GM19397 (cell line): ENCODE results near the gene PIGR.

Experiments used
- ATAC-seq: cut with Tn5 transposase; IDR thresholded peaks from one replicate; pipeline ENCODE4 v1.9.1; 2021; ENCODE audit warnings: mild to moderate bottlenecking, moderate library complexity; ENCODE audit not compliant: unreplicated experiment

The PIGR gene

GRCh38 chr1:206960676-206961386, 14.6 kb upstream of the PIGR start:
- no peak for ATAC-seq

DNA sequence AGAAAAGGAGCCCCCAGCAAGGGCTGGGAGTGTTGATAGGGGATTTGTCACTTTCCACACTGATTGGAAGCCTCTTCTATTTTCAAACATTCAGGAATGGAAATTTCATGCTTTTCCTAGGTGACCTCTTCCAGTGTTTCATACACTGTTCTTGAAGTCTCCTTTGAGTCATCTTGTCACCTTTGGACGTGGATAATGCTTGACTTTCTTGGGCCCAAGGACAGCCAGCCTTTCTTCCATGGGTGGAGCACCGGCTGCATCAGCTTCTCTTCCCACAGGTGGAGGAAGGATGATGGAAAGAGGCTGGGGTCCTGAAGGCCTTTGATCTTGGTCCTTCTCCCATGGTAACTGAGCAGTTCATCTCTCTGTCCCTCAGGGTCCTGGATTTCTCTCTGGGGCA, 11.9 kb upstream of the PIGR start:
- ATAC-seq: no peak

DNA sequence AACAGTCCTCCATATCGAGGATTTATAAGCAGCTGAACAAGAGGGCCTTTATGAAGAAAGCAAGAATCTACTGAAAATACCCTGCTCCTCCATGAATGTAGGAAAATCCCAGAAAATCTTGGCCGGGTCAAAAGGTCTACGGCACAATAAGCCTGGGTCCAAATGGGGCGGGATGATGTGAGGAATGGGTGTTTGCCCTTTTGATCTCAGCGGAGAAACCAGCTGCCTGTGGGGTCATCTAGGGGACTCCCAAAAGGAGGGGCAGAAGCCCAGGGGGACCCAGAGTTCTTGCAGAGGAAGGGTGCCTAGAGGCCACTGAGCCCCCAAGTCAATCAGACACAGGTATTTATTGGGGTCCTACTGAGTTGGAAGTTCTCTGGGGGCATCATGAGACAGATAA, 11.4 kb upstream of the PIGR start:
- ATAC-seq: no peak

GRCh38 chr1:206955476-206956451, 9.5 kb upstream of the PIGR start:
- ATAC-seq: no peak

- no peak for ATAC-seq
Observed at GRCh38 chr1:206954459-206955342, 8.4 kb upstream of the PIGR start.

- no peak for ATAC-seq
Observed at GRCh38 chr1:206953626-206954025, 7.4 kb upstream of the PIGR start.

DNA sequence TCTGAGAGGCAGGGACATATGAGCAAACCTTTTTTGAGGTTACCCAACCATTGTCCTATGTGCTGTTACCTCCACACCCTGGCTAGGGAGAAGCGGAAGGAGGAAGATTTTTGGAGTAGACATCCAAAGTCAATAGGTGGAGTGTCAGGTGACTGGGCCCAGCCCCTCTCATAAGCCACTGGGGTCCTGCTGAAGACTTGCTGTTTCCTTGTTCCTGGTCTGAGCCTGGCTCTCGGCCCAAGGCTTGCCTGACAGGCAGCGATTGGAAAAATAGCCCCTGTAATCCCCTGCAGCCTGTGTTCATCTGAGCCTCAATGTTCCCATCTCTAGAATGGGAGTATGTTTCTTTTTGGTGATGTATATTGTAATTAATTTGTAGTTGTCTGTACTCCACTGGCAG, 6.9 kb upstream of the PIGR start:
- ATAC-seq: no peak

- no peak for ATAC-seq
Observed at GRCh38 chr1:206952171-206952570, 5.9 kb upstream of the PIGR start.

DNA sequence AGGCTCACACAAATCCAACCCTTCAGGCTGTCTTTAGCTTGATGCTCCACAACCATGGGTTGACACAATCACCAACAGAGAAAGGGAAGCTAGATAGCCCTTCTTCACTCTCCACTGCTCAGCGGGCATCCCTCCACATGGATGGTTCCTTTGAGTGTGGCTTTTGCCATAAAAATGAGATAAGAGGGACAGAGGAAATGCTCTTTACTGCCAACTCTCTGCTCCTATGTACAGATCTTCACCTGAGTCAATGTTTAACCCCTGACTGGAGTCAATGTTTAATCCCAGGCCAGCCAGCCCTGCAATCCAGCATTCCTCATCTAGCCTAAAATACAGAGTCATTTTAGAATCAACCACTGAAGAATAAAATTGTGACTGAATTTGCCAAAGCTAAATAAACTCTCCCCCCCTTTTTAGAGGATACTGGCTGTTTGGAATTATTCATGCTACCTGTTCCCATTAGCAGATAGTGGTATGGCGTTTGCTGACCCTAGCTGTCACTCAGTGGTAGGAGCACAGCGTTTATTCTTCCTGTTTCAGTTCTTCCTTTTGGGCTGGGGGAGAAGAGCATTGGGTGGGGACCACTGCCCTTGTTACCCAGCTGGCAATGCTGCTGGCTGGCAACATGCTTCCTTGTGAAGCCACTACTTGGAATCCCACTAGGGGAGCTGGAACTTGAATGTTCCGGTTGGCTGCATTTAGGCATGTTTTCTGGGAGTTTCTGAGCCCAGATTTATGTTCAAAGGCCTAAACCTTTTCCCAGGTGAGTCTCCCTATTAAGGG, 5.2 kb upstream of the PIGR start:
- peak; percentile 51 for ATAC-seq

GRCh38 chr1:206949641-206950040, 3.4 kb upstream of the PIGR start:
- ATAC-seq: no peak

DNA sequence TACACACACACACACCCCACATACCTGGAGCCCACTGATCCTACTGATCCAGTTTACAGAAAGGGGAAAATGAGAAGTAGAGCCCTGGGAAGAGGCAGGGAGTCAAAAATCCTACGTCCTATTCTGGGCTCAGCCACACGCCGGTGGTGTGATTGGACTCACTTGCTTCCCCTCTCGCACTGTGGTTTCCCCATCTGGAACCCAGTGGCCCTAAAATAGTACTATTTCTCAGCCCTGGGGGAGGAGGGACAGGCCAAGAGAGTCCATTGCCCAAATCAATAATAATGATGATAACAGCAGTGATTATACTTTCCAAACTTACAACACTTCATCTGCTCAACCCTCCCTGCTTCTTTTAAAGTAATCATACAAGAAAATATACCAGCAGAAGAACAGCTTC, 2.9 kb upstream of the PIGR start:
- ATAC-seq: no peak

- no peak for ATAC-seq
Observed at GRCh38 chr1:206947255-206947654, 989 bp upstream of the PIGR start.

DNA sequence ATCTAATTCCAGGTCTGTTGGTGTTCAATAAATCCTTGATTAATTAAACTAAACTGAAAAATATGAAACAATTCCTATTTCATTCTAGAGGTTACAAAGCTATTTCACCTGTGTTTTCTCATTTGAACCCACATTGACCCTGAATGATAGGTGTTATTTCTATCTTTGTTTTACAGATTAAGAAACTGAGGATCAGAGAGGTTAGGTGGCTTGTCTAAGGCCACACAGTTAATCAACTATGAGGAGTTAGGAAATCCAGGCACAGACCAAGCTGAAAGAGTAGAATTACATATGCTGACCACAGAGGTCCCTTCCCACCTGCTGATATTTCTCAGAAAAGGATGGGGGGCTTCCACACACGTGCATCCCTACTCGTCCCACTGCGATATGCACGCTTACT, 487 bp downstream of the PIGR start:
- no peak for ATAC-seq

GRCh38 chr1:206944703-206945102, 1.6 kb downstream of the PIGR start:
- ATAC-seq: no peak

DNA sequence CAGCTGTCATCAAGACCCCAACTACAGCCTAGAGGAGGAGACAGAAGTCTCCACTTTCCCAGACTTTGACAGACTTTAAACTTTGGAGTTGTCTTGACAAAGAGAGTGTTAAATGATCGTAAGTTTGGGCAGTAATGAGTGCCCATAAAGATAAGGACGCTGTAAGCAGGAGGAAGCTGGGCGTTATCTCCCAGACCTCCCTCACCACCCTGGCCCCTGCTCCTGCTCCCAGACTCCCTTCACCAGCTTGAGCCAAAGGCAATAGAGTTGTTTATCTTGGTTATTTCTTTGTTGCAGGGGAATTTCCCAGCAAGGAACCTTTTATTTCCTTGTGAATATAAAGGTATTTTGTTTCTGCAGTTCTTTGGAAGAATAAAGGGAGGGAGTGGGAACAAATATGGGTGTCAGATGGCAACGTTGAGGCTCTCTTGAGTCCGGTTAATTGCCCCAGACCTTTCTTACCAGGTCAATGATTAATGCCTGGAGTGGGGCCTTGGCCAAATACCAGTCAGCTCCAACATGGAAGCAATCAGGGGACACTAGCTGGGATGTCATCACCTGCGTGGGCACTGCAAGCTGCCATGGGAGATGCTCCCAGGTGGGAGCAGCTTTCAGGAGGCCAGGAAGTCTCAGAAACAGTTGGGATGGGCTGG, 4.4 kb downstream of the PIGR start:
- ATAC-seq: no peak

GRCh38 chr1:206940588-206940936, 5.7 kb downstream of the PIGR start:
- ATAC-seq: no peak

DNA sequence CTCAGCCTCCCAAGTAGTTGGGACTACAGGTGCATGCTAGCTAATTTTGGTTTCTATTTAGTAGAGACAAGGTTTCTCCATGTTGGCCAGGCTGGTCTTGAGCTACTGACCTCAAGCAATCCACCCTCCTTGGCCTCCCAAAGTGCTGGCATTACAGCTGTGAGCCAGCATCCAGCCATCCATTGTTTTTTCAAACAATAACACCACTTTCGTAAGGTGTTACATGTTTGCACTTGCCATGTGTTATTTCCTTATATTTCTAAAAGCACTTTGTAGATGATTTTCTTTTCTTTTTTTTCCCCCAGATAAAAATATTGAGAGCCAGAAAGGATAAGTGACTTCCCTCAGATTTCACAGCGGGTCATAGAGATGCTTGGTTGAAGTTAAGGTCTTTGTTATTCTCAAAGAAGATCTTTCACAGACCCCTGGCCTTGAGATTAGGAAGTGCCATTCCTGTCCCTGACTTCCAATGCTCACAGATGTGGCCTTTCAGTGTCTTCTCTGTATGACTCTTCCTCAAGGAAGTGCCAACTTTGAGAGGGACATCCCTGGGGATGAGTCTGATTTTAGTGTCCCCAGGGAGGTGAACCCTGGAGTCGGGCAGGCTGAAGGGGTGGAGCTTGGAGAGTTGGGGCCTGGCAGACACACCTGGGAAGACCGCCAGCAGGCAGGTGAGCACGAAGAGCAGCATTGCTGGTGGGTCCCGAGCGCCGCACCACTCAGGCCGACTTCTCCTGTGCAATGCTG, 6.3 kb downstream of the PIGR start:
- ATAC-seq: no peak

DNA sequence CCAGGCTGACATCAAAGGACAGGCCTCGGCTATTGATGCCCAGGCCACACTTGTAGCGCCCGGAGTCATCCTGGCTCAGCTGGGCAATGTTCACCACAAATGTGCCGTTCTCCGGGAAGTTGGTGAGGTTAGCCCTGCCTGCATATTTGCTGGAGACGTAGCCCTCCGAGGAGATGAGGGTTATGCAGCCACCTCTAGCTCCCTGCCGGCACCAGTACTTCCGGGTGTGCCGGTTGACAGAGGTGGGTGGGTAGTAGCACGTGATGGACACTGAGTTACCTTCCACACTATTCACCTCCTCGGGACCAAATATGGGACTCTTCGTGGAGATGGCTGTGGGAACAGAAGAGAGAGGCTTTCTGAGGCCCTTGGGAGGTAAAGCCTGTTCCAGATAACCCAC, 7.1 kb downstream of the PIGR start:
- no peak for ATAC-seq

DNA sequence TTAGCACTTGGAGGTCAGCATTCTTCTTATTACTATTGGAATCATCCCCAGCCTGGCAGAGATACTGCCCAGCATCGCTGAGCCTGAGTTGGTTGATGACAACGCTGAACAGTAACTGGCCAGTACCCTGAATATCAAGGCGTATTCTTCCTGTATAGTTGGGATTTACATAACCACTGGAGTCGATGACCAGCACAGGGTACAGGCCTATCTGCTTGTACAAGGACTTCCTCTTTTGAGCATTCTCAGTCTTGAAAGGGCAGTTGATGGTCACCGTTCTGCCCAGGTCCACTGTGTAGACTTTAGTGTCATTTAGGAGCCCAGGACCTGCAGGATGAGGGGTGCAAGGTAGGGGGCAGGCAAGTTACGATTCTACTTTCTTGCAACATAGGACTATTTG, 8.8 kb downstream of the PIGR start:
- ATAC-seq: no peak
